HG02981 (cell line): Measurements from ENCODE around the gene MLLT3.
"Not testable (repeated sequence)": the region's sequence is repeated elsewhere in the genome, so short reads cannot be mapped to it uniquely, and the experiment has no call there.

Source experiments
- ATAC-seq: cut with Tn5 transposase; IDR thresholded peaks from one replicate; pipeline ENCODE4 v1.9.1; 2021; ENCODE audit warnings: mild to moderate bottlenecking, moderate library complexity; ENCODE audit not compliant: unreplicated experiment

MLLT3 gene

GRCh38 chr9:20622330-20623020 lies at the start of gene MLLT3:
Gene MLLT3 (minus strand): TSS chr9:20622499.
- peak; percentile 73 for ATAC-seq

GRCh38 chr9:20671635-20672034 lies 49.3 kb upstream of the MLLT3 start:
- no peak for ATAC-seq

GRCh38 chr9:20670395-20670794 lies 48.1 kb upstream of the MLLT3 start:
- ATAC-seq = no peak

GRCh38 chr9:20664501-20664900 lies 42.2 kb upstream of the MLLT3 start:
- no peak for ATAC-seq

GRCh38 chr9:20663133-20663532 lies 40.8 kb upstream of the MLLT3 start:
- ATAC-seq = no peak

GRCh38 chr9:20662156-20662555 lies 39.9 kb upstream of the MLLT3 start:
- ATAC-seq = no peak

GRCh38 chr9:20659474-20659967 lies 37.2 kb upstream of the MLLT3 start:
- ATAC-seq = no peak

GRCh38 chr9:20658677-20659473 lies 36.6 kb upstream of the MLLT3 start:
- ATAC-seq = no peak

GRCh38 chr9:20658246-20658667 lies 36.0 kb upstream of the MLLT3 start:
- ATAC-seq = not testable (repeated sequence)

- ATAC-seq = no peak
Observed at GRCh38 chr9:20651939-20652338, 29.6 kb upstream of the MLLT3 start.

- no peak for ATAC-seq
Observed at GRCh38 chr9:20650750-20651299, 28.5 kb upstream of the MLLT3 start.

GRCh38 chr9:20650313-20650712 lies 28.0 kb upstream of the MLLT3 start:
- no peak for ATAC-seq

GRCh38 chr9:20649381-20649780 lies 27.1 kb upstream of the MLLT3 start:
- ATAC-seq = no peak

- no peak for ATAC-seq
Observed at GRCh38 chr9:20646656-20647055, 24.4 kb upstream of the MLLT3 start.

- no peak for ATAC-seq
Observed at GRCh38 chr9:20643660-20644059, 21.4 kb upstream of the MLLT3 start.

- no peak for ATAC-seq
Observed at GRCh38 chr9:20642045-20642444, 19.7 kb upstream of the MLLT3 start.

- ATAC-seq = peak; percentile 85
Observed at GRCh38 chr9:20640331-20641187, 18.3 kb upstream of the MLLT3 start.

- ATAC-seq = no peak
Observed at GRCh38 chr9:20636888-20637440, 14.7 kb upstream of the MLLT3 start.

- ATAC-seq = no peak
Observed at GRCh38 chr9:20634895-20635294, 12.6 kb upstream of the MLLT3 start.

- no peak for ATAC-seq
Observed at GRCh38 chr9:20632705-20633104, 10.4 kb upstream of the MLLT3 start.
